K562 (cell line): ENCODE results near the gene TMEM168.

Experiments used
- GABPA ChIP-seq: fragments of 200-800 bp; sonication (Bioruptor generic); conservative IDR thresholded peaks from 2 replicates; pipeline ENCODE4 v1.6.1; 2016; ENCODE audit warnings: low read depth, missing genetic modification characterization, missing compliant biosample characterization
- GATAD2A ChIP-seq: fragments of 450-650 bp; IDR thresholded peaks from 2 replicates; pipeline ENCODE4 v1.6.1; 2017
- MAZ ChIP-seq, 2 experiments: fragments of 450-650 bp in 1 of 2; sonication (generic) in 1 of 2; formaldehyde crosslinking; IDR thresholded peaks in 1 of 2; conservative IDR thresholded peaks in 1 of 2; 2 replicates each; pipeline versions ENCODE4 v1.4.0 to v1.5.0; 2020; ENCODE audit warnings: mild to moderate bottlenecking in 1 of 2, missing genetic modification reagents in 1 of 2
- POLR2G ChIP-seq: fragments of 200-400 bp; formaldehyde crosslinking; IDR thresholded peaks from 2 replicates; pipeline ENCODE4 v1.6.1; 2017; ENCODE audit warnings: low read depth, mild to moderate bottlenecking, antibody characterized with exemption, low read length, moderate library complexity
- SIX5 ChIP-seq, 2 experiments: IDR thresholded peaks; 2 replicates each; pipeline ENCODE4 v1.6.1; 2011; ENCODE audit warnings: low read length in 2 of 2, borderline replicate concordance in 1 of 2, low read depth in 1 of 2, mild to moderate bottlenecking in 1 of 2, moderate library complexity in 1 of 2; ENCODE audit not compliant: insufficient read depth in 1 of 2
- ZEB2 ChIP-seq: fragments of 450-650 bp; IDR thresholded peaks from 2 replicates; pipeline ENCODE4 v1.6.1; 2016
- ZNF263 ChIP-seq: sonication (generic); formaldehyde crosslinking; IDR thresholded peaks from 2 replicates; pipeline ENCODE4 v1.8.0; 2022; ENCODE audit warnings: mild to moderate bottlenecking, missing genetic modification reagents, borderline replicate concordance
- TF ChIP-seq, protein P1 (sequence below), 3 experiments: IDR thresholded peaks in 2 of 3; conservative IDR thresholded peaks in 1 of 3; 2 replicates each; pipeline ENCODE4 v1.5.1; 2011 to 2012; ENCODE audit warnings: low read length in 3 of 3, mild to moderate bottlenecking in 3 of 3, control low read depth in 2 of 3, improper control_type of control experiment in 1 of 3, inconsistent platforms in 1 of 3, low read depth in 1 of 3, mixed read lengths in 1 of 3, moderate library complexity in 1 of 3; ENCODE audit not compliant: insufficient read depth in 2 of 3

DNA sequence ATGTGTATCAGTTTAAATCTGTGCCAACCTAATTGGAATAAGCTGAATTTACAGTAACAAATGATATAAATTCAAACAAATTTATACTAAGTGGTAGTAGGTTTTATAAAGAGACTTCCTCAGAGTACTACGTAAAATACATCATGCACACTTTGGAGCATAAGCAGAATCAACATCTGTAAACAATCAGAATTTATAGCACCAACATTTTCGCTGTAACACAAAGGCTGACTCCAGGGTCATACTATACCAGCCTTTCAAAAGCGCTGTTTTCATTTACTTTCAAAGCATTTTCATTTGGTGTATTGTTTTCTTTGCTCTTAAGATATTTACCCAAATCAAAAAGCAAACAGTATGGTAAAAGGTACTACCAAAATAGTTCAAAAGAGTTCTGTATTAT is 29.3 kb upstream of the TMEM168 start:
- TF ChIP-seq GABPA (tag) (no peak), MAZ (CRISPR knock-in tag; conservative IDR thresholded peaks at IDR 0.05 in 1 of 2, IDR thresholded peaks at IDR 0.05 in 1 of 2) (no peak), POLR2G (no peak), SIX5 (IDR thresholded peaks at IDR 0.05; ENCODE audit: borderline replicate concordance in 1 of 2, insufficient read depth in 1 of 2, low read depth in 1 of 2, low read length in 2 of 2) (no peak), ZEB2 (no peak), ZNF263 (CRISPR knock-in tag) (no peak), GATAD2A (no peak)
- TF ChIP-seq, protein P1, sequence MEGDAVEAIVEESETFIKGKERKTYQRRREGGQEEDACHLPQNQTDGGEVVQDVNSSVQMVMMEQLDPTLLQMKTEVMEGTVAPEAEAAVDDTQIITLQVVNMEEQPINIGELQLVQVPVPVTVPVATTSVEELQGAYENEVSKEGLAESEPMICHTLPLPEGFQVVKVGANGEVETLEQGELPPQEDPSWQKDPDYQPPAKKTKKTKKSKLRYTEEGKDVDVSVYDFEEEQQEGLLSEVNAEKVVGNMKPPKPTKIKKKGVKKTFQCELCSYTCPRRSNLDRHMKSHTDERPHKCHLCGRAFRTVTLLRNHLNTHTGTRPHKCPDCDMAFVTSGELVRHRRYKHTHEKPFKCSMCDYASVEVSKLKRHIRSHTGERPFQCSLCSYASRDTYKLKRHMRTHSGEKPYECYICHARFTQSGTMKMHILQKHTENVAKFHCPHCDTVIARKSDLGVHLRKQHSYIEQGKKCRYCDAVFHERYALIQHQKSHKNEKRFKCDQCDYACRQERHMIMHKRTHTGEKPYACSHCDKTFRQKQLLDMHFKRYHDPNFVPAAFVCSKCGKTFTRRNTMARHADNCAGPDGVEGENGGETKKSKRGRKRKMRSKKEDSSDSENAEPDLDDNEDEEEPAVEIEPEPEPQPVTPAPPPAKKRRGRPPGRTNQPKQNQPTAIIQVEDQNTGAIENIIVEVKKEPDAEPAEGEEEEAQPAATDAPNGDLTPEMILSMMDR (IDR thresholded peaks at IDR 0.05 in 2 of 3, conservative IDR thresholded peaks at IDR 0.05 in 1 of 3; ENCODE audit: insufficient read depth in 2 of 3, low read depth in 1 of 3, low read length in 3 of 3), result no peak
